Measurements from ENCODE around the gene AGTRAP.

GRCh38 chr1:11751087-11751486 lies 15.2 kb downstream of the AGTRAP start:
- TF ChIP-seq, protein P1, sequence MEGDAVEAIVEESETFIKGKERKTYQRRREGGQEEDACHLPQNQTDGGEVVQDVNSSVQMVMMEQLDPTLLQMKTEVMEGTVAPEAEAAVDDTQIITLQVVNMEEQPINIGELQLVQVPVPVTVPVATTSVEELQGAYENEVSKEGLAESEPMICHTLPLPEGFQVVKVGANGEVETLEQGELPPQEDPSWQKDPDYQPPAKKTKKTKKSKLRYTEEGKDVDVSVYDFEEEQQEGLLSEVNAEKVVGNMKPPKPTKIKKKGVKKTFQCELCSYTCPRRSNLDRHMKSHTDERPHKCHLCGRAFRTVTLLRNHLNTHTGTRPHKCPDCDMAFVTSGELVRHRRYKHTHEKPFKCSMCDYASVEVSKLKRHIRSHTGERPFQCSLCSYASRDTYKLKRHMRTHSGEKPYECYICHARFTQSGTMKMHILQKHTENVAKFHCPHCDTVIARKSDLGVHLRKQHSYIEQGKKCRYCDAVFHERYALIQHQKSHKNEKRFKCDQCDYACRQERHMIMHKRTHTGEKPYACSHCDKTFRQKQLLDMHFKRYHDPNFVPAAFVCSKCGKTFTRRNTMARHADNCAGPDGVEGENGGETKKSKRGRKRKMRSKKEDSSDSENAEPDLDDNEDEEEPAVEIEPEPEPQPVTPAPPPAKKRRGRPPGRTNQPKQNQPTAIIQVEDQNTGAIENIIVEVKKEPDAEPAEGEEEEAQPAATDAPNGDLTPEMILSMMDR (IDR thresholded peaks at IDR 0.05; ENCODE audit: extremely low read depth in 1 of 2, insufficient read depth in 1 of 2, low read depth in 1 of 2, low read length in 2 of 2), result no peak
- TF ChIP-seq MYC (IDR thresholded peaks at IDR 0.05; ENCODE audit: low read depth, low read length), result no peak
- no peak for TF ChIP-seq POLR2A (IDR thresholded peaks at IDR 0.05; ENCODE audit: low read depth, low read length)
- no peak for TF ChIP-seq POLR2AphosphoS5 (IDR thresholded peaks at IDR 0.05; ENCODE audit: insufficient read depth, low read depth, low read length)
- TF ChIP-seq EZH2 (IDR thresholded peaks at IDR 0.05; ENCODE audit: borderline replicate concordance, low read depth, low read length, severe bottlenecking), result no peak
- TF ChIP-seq, protein P2, sequence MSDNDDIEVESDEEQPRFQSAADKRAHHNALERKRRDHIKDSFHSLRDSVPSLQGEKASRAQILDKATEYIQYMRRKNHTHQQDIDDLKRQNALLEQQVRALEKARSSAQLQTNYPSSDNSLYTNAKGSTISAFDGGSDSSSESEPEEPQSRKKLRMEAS (IDR thresholded peaks at IDR 0.05; ENCODE audit: insufficient read depth, insufficient read length), result no peak
- no peak for TF ChIP-seq JUN (IDR thresholded peaks at IDR 0.05; ENCODE audit: borderline replicate concordance, insufficient read depth, insufficient read length, low read depth)
- no peak for TF ChIP-seq GATA2 (IDR thresholded peaks at IDR 0.05; ENCODE audit: insufficient read depth, insufficient read length, low read depth, low read length)
- TF ChIP-seq FOS (IDR thresholded peaks at IDR 0.05; ENCODE audit: borderline replicate concordance, insufficient read depth, low read length), result no peak
